Type B pancreatic cell (in vitro differentiated cells): ENCODE measurements around the gene MFRP. TPM values are rescaled to one million over a fixed set of nuclear protein-coding genes. Genes with fewer than 3 reads are reported as not detected.

Source experiments
- DNase-seq: peaks from one replicate; pipeline ENCODE4 v3.0.0; 2021; ENCODE audit warnings: mixed read lengths; ENCODE audit not compliant: unreplicated experiment; ENCODE audit errors: extremely low spot score
- H3K27ac Mint-ChIP-seq: 2 replicates; pipeline ENCODE4 v1.8.0; 2021; ENCODE audit warnings: mild to moderate bottlenecking, mixed read lengths
- H3K27me3 Mint-ChIP-seq: 2 replicates; pipeline ENCODE4 v1.8.0; 2021; ENCODE audit warnings: mixed read lengths
- H3K36me3 Mint-ChIP-seq: 2 replicates; pipeline ENCODE4 v1.8.0; 2021; ENCODE audit warnings: mixed read lengths
- H3K4me1 Mint-ChIP-seq: one replicate; pipeline ENCODE4 v1.8.0; 2021; ENCODE audit warnings: mixed read lengths; ENCODE audit not compliant: unreplicated experiment
- H3K4me3 Mint-ChIP-seq: 2 replicates; pipeline ENCODE4 v1.8.0; 2021; ENCODE audit warnings: mild to moderate bottlenecking, mixed read lengths
- H3K9me3 Mint-ChIP-seq: 2 replicates; pipeline ENCODE4 v1.8.0; 2021; ENCODE audit warnings: mixed read lengths
- total RNA-seq: library from RNA; stranded (reverse); gene quantifications from 2 replicates; pipeline ENCODE4 v1.2.1, GENCODE V29; 2021; ENCODE audit warnings: low replicate concordance
- TF ChIP-seq, protein P1 (sequence below): fragments of 200-600 bp; sonication (generic); conservative IDR thresholded peaks from 2 replicates; pipeline ENCODE4 v1.5.0; 2021; ENCODE audit warnings: antibody characterized with exemption, mild to moderate bottlenecking

MFRP gene
- total RNA-seq, 1 donor from 2014 or later, result not detected

DNA sequence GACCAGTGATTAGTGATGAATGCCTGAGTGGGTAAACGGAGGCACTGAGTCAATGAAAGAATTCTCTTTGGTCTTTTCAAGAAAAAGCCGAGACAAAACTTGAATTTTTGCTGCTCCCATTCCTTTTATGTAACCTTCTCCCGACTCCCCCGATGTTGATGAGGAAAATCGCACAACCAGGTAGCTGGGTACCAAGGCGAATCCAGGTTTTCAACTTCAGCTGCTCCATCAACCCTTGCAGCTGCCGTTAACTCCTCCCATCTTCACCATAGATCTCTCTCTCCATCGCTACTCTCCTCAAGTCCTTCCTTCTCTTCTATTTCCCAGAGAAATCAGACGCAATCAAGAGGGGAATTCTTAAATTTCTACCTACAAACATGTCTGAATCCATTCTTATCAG lies 35.6 kb upstream of the MFRP start:
- no peak overlapping the region for H3K4me3 Mint-ChIP-seq
- no peaks in the 10 kb centered on the region for H3K9me3 Mint-ChIP-seq
- H3K36me3 Mint-ChIP-seq, result no peaks in the 10 kb centered on the region
- H3K27me3 Mint-ChIP-seq, result peaks cover 7% of the 10 kb centered on the region
- no peak for DNase-seq
- TF ChIP-seq, protein P1, sequence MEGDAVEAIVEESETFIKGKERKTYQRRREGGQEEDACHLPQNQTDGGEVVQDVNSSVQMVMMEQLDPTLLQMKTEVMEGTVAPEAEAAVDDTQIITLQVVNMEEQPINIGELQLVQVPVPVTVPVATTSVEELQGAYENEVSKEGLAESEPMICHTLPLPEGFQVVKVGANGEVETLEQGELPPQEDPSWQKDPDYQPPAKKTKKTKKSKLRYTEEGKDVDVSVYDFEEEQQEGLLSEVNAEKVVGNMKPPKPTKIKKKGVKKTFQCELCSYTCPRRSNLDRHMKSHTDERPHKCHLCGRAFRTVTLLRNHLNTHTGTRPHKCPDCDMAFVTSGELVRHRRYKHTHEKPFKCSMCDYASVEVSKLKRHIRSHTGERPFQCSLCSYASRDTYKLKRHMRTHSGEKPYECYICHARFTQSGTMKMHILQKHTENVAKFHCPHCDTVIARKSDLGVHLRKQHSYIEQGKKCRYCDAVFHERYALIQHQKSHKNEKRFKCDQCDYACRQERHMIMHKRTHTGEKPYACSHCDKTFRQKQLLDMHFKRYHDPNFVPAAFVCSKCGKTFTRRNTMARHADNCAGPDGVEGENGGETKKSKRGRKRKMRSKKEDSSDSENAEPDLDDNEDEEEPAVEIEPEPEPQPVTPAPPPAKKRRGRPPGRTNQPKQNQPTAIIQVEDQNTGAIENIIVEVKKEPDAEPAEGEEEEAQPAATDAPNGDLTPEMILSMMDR, result no peak
- no peak overlapping the region for H3K27ac Mint-ChIP-seq
- H3K4me1 Mint-ChIP-seq, result peaks cover 11% of the 10 kb centered on the region

DNA sequence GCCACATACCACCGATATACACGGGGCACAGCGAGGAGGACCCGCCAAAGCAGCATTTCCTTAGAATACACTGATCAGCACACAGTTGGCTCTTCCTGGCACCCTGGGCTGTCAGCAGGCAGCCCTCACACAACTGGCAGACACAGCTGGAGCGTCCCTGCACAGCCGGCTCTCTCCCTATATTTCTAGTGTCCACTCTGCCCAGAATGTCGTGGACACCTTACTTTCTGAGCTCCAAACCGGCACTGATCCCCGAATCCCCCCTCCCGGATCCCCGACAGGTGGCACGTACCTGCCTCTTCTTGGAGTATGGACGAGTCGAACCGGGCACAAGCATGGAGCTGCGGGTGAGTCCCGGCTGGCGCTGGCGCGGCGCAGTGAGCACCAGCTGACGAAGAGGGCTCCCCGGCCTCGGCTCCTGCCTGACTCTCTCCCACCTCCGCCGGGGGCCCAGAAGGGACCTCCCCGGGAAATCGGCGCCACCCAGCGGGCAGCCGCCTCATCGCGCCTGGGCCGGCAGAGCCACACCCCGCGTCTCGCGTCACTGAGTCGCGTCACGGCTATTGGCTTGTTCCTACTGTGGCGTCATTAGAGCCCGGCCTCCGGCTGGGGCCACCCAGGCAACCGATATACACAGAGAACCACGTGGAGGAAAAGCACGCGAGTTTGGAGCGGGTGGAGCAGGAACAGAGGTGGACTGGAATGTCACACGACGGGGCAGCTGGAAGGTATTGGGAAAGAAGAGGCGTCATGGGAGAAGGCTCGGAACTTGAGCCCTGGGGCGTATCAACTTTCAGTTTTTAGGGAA lies 34.9 kb upstream of the MFRP start, which contains the start of gene USP2:
USP2 (minus strand) TSS at position 510 of the 808 bp plus-strand sequence. CDS start 8,210 bp downstream, outside the sequence.
- Mint-ChIP-seq H3K4me1 (peaks cover 15% of the 10 kb centered on the region), H3K27me3 (peaks cover 7% of the 10 kb centered on the region), H3K4me3 (no peak within 1 kb of the TSS), H3K27ac (no peak within 1 kb of the TSS), H3K9me3 (no peaks in the 10 kb centered on the region), H3K36me3 (no peaks in the 10 kb centered on the region)
- TF ChIP-seq, protein P1, result peak; percentile 89
- DNase-seq, result peak; percentile 97

DNA sequence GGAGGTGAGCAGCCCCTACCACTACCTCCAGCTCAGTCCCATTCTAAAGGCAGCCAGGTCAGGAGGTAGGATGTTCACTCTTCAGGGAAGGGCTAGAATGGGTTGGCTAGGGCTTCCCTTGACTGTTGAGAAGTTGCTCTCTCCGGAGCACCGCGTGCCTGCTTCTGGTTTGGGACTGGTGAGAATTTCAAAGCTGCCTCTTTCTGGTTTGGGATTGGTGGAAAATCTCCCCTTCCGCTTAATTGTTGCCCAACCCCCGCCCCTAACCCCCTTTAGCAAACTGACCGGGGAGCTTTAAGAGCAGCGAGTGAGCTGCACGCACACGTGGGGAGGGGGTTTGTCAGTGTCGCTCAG lies 34.3 kb upstream of the MFRP start:
- Mint-ChIP-seq H3K27ac (no peak overlapping the region), H3K4me3 (no peak overlapping the region), H3K9me3 (no peaks in the 10 kb centered on the region), H3K36me3 (no peaks in the 10 kb centered on the region), H3K4me1 (peaks cover 18% of the 10 kb centered on the region), H3K27me3 (peaks cover 7% of the 10 kb centered on the region)
- no peak for DNase-seq
- TF ChIP-seq, protein P1, result no peak

DNA sequence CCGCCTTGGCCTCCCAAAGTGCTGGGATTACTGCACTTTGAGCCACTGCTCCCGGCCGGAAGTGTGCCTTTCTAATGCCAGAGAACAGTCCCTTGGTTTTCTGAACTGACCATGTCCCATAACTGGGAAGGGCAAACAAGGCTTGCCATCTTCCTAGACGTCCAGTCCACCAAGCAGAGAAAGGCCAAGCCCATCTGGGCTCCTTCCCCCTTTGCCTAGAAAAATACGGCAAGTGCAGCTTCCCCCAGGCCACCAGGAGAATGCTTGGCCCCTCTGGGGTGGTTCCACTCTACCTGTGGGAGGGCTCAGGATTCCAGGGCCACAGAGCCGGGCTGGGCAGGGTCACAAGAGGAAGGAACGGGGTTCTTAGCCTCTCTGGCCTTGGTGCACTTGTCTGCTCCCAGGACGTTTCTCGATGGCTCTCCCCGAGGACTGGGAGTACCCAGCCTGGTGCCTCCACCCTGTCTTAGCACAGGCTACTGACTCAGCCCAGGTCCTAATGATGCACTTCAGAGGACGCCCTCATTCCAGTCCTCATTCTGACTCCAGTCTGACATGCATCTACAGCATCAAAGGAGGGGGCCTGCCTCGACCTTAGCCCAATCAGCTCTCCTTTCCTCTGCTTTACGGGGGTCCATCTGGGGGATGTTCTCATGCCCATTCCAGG lies 33.8 kb upstream of the MFRP start:
- TF ChIP-seq, protein P1, result no peak
- H3K27ac Mint-ChIP-seq, result no peak overlapping the region
- peak; percentile 49 for DNase-seq

GRCh38 chr11:119378851-119379465 lies 32.5 kb upstream of the MFRP start:
- Mint-ChIP-seq H3K4me1 (peaks cover 25% of the 10 kb centered on the region), H3K9me3 (no peaks in the 10 kb centered on the region), H3K4me3 (peak overlapping the region; percentile 79), H3K36me3 (no peaks in the 10 kb centered on the region), H3K27me3 (peaks cover 7% of the 10 kb centered on the region), H3K27ac (peak overlapping the region; percentile 83)
- TF ChIP-seq, protein P1, result no peak
- DNase-seq, result peak; percentile 62

More for the DNA sequence above, 33.8 kb upstream of the MFRP start:
- peaks cover 21% of the 10 kb centered on the region for H3K4me1 Mint-ChIP-seq
- H3K27me3 Mint-ChIP-seq, result peaks cover 7% of the 10 kb centered on the region
- no peak overlapping the region for H3K4me3 Mint-ChIP-seq
- H3K9me3 Mint-ChIP-seq, result no peaks in the 10 kb centered on the region
- no peaks in the 10 kb centered on the region for H3K36me3 Mint-ChIP-seq
